NK-92 treated with Interleukin-12 subunit alpha and Interleukin-12 subunit beta, amount 100 ng/mL, for 24 hours (cell line): Measurements from ENCODE around the gene SYTL3.

Experiments
- DNase-seq: peaks from one replicate; lab custom pipeline; 2025; lab: John Stamatoyannopoulos, UW

Gene SYTL3

DNA sequence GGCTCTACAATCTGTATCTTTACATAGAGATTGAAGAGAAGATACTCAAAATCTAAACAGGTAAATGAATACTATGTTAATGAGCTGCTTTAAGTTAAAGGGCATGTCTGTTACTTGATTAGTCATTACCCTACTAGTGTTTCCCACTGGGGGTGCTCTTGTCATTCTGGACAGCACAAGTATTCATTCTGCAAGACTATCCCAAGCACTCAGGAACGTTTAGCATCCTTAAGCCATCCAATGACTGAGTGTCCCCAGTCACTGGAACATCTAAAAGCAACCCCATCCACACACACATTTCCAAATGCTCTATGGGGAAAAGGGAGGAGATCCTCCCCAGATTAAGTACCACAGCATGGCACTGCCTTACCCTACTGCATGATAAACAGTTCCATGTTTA lies 143.6 kb downstream of the SYTL3 start:
- no peak for DNase-seq

DNA sequence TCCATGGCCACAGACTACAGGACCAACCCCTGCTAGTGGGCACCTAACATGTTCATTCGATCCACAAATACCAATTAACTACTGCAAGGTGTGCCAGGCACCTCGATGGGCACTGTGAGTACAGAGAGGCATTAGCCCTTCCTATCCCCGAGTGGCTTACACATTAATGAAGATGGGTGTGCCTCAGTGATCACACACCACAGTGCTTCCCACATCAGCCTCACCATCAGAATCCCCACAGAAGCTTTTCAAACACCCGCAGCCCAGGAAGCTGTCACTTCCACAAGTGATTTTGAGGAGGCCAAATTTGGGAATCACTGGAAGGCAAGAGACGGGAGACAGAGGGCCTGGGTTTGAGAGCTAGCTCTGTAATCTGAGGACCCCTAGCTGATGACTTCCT lies 145.7 kb downstream of the SYTL3 start:
- DNase-seq = no peak

DNA sequence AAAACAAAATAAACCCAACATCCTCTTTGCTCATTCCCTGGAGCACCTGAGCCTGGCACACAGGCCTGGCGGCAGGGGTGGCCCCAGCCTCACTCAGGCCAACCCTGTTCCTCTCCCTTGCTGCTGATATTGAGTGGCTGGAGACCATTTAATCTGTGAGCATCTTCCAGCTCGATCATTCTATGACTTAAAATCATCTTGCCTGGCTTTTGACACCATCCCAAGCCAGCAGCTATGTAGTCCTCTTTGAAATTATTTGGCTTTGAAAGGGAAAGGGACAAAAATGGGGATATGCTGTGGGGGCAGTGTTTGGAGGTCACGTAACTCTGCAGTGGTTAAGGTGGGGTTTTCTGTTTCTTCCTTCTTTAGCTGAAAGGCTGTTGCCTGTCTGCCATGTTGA lies 146.5 kb downstream of the SYTL3 start:
- no peak for DNase-seq

DNA sequence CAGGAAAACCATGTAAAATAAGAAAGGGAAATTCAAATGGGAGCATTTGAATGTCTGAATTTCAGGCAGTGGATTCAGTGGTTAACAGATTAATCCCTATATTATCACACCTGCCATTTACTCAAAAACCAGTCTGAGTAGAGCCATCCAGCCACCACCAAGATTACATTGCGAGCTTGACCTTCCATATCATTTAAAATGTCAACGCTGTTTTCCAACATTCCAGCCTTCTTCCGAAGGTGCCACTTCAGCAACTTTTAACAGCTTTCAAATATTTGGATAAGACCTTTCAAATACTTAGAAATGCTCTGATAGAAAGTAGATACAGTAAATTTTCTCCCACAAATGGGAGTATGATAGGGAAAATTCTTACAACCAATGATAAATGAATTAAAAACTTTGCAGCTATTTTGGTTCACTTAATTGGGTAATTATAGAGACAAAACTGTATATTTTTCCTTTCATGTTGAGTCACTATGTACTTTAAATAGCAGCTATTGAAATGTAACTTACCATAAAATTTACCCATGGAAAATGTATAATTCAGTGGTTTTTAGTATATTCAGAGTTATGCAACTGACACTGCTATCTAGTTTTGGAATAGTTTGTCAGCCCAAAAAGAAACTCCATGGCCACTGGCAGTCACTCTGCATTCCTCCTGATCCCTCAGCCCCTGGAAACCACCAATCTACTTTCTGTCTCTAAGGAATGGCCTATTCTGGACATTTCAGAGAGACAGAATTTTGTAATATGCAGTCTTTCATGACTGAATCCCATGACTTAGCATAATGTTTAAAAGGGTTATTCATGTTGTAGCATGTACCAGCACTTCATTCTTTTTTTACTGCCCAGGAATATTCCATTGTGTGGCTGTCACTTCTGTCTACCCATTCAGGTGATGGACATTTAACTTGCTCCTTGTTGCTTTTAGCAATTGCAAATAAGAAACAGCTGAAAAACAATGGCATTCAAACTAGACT lies 147.8 kb downstream of the SYTL3 start:
- no peak for DNase-seq

DNA sequence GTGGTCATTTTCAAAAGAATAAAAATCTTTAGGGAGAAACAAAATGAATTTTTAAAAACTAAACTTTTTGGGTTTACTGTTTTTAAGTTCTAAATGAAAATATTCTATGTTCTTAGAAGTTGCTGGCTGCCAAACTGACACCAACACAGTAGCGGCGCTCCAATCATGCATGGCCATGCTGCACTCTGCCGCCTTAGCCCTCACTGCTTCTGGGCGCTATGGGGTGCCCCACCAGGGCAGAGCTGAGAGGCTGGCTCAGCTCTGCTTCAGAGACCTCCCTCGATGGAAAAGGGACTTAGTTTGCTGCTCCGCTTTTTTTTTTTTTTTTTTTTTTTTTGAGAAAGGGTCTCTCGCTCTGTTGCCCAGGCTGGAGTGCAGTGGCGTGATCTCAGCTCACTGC lies 148.5 kb downstream of the SYTL3 start:
- no peak for DNase-seq

DNA sequence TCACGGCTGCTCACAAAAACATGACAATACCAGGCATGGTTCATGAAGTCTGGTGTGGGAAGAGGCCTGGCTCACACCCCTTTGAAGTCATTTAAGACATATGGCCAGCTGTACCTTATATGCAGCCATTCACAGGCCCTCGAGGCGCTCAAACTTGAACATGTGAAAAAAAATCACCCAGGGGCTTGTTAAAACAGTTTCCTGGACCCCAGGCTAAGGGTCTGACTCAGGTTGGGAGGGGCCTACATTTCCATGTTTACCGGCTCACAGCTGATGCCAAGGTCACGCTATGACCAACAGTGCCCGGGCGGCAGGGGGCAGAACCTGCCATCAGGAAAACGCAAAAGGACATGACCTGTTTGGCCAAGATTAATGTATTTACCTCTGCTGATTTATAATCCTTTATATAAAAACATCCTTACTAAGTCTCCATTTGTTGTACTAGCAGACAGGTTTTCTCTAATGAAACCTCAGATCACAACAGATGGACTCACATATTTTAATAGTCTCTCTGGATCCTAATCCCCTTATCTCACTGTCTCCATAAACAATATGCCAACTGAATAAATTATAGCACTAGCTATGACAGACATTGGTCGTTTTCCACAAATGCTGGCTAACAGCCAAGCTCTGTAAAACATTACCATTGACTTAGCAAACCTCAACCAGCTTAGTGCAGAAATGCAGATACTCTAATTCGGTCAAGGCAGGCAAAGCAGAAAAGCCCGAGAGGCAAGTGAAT lies 149.4 kb downstream of the SYTL3 start:
- no peak for DNase-seq

DNA sequence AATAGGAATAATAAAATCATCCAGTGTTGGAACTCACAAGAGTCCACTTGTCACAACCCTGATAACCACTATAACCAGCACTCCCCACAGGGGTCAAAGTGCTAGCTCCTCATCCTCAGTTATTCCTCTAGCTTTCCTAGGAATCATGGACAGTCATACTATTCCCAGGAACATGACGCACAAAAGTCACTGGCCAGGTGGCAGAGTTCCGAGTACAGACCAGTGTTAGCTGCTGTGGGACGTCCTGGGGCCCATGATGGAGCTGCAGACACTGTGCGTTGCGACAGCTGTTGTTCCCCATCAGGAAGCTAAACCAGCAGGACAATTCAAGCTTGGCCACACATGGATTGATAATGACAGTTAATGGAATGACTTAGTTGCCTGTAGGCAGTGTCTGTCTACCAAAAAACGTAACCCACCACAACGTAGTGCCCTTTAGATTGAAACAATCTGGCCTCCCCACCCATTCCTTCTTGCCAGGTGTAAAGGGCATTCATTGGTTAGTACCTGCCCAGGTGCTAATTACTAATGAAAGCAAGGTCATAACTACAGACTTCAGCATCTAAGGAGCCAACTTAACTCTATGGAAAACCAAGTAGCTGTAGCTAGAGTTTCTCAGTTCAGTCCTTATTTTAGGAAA lies 151.9 kb downstream of the SYTL3 start:
- DNase-seq = no peak

DNA sequence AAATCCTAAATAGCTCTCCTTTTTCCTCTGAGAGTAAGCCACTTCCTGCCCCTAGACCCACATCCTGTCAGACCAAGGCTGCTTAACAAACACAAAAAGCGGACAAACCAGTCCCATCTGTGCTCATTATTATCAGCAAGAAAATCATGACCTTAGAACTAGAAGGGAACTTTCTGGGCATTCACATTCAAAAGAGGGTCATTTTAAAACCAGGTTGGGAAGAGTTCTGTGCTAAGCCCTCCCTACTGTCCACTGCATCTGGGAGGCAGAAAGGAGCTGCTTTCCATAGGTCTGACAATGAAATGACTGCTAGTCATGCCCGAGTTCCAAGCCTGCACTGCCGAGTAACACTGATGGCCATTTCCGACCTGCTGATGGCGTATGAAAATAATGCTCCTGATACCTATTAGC lies 153.9 kb downstream of the SYTL3 start:
- peak; percentile 23 for DNase-seq

DNA sequence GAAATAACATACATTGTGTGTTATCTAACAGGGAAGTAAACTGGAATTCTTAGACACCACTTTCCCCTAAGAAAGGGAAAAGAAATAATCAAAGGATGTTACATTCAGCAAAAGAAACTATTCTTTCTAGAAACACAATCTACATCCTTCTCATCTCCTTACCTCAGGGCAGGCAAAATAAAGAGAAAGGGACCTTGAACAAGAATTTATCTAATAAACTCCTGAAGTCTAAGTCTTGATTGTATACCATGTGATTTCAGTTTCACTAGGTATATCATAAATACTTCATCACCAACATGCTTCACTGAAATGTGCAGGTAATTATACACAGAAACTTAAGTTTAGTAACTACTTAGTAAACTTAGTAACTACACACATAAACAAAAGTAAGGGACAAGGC lies 154.4 kb downstream of the SYTL3 start:
- DNase-seq = no peak

DNA sequence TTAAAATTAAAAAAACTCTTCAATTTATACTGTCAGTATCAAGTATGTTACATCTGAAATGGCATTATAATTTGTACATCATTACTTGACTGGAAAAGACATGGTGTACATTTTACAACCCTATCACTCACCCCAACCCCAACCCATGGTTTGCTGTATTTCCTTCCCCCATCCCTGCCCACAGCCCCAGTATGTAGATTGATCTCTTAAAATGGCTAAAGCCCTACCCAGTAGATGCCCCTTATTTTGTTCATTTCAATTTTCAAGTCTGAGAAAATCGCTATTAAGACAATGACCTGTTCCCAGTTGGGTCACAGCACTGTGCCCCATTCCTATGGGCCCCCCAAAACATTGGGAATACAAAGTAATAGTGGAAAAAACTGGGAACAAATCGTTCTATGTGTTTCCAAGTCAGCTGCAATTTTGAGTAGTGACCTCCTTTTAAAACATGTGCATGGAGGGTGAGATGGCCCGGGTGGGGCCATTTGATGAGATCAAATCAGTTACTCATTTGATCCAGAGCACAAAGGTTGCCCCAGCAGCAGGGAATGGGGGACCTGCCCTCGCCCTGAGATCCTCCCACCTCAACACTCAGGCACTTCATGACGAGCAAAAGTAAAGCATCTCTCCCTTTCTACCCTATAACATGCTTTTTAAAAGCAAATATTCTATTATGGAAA lies 156.0 kb downstream of the SYTL3 start:
- no peak for DNase-seq

DNA sequence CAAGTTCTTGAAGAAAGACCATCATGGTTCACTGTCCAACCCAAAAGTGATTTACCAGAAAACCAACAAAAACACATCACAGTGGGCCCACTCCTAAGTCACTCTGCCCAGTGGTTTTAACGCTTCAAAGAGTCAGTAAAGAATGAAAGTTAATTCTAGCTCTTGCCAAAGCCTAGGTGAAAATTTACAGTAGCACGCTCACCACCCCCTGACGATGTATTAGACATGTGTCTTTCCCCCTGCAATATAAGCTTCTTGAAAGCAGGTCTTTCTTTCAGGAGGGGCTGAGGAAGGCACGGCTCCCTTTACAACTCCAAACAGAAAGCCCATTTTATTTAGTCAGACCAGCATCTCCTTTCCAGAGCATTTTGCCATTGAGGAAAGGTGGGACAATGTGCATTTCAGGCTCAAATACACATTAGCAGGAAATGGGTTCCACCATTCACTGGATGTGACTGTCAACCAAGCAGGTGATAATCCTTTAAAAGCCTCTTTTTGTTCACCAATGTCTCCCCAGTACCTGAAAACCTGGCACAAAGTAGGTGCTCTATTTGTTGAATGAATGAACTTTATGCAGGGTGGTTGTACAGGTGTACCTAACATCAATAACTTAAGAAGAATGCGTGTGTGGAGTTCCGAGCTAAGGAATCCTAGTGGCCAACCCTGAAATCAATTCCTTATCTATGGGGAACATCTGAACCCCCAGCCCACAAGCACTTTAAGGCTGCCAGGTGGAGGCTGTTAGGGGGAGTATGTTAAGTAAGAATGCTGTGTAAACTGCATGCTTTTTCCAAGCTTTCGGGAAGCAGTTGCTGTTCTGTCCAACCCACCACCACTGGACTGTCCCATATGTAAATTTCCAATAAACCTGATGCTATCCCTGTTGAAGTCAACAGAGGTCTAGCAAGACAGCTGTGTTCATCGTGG lies 157.9 kb downstream of the SYTL3 start:
- peak; percentile 11 for DNase-seq

DNA sequence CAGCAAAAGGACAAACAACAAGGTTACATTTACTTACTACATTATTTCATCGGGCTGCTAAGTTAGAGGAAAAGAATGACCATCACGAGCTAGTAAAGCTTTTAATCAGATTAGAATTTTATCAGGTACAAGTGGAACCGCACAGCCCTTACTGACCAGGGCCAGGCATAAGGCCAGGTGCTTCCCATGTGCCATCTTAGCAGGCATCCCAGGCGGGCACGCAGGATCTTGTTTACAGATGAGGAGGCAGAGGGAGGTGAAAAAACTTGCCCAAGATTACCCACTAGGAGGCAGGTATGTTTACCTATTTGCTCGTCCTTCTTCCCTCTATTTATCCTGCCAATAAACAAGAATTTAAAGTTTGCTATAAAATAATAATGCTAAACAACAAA lies 158.6 kb downstream of the SYTL3 start:
- no peak for DNase-seq

DNA sequence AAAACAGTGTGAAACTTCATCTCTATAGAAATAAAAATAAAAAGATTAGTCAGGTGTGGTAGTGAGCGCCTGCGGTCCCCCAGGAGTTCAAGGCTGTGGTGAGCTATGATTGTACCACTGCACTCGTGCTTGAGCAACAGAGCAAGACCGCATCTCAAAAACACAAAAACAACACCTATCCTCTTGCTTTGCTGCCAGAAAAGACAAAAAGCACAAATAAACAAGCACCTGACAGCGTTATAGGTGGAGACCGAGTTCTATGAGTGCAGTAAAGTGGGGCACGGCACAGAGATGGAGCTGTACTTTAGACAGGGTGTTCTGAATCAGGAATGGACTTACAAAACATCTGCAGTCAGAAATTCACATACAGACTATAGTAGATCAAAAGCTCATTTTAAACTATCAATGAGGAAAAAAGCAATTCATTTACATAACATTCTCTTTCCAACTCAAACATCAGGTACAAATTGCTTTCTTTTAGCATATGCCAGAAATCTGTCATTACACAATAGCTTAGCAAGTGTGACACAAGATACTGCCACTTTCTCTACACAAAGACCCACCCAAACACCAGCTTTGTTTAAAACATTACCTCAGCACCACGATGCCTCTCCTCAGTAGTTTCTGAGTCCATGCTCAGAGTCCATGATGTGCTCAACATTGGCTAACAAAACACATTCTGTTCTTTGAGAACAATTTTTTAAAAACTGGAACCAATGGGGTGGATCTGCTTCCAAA lies 159.3 kb downstream of the SYTL3 start:
- no peak for DNase-seq

DNA sequence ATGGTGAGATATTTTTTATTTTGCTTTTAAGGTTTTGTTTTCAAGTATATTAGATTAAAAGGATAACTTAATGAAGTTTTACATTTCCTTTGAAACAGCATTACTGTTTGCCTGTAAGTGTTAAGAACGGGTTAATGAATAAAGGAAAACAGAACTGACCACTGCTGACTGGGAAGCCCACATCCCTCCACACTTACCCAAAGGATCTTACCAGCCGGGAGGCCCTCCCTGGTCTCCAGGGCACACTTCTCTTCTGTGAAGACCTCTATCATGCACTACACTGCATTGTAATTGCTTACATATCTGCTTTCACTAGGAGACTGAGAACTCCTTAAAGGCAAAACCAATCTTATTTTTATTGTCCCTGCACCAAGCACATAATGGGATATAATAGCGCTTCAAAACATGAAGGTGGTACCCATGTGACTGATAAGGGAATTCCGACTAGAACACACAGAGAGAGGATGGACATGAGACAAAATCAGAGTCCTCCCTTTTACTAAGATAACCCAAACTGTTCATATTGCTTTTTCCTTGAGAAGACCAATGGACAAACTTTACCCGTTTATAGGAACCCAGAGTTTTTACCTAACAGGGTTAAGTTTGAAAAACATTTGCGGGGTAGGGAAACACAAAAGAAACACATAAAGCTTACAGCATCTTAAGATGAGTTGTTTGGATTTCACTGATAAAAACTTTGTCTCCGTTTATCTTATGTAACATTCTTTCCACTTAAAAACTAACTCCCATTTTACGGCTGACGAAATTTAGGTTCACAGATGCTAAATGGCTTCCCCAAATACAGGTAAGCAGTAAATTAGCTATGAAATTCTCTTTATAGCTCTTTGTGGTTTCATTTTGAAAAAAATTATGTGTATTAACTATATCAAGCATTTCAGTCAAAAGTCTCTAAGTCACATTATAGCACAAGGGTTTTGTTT lies 160.6 kb downstream of the SYTL3 start:
- DNase-seq = no peak

DNA sequence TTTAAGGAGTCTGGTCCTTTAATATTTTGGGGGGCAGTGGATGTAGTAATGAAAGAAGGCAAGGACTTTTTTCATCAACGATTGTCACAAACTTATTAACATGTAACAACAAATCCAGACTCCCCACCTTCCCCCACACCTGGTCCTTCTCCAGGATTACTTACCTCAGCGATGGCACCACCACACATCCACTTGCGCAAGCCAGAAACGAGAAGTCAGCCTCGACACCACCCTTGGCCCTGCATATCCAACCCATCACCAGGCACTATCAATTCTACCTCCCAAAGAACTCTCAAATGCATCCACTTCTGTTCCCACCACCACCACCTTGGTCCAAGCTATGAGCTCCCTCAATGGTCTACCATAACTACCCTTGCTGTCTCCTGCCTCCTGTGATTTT lies 162.8 kb downstream of the SYTL3 start:
- DNase-seq = no peak

DNA sequence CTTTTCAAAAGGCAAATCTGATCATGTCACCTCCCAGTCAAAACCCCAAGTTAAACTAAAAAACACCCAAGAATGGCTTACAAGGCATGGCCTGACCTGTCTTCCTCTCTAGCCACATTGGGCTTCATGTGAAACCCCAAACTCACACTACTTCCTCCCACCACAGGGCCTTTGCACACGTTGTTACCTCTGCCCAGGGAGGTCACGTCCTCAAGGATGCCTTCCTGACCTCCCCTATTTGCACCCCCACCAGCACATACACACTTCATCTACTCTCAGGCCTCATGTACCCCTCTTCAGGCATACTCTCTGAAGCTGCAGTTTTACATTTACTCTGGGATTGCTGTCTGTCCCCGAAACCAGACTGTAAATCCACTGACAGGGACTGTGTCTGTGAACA lies 163.2 kb downstream of the SYTL3 start:
- no peak for DNase-seq
